Liver (tissue), 9 donors: Measurements from ENCODE around the gene PIPOX. TPM values are rescaled to one million over a fixed set of nuclear protein-coding genes. Genes with fewer than 3 reads are reported as not detected.

Experiments used
- DNase-seq: peaks from one replicate; pipeline ENCODE4 v3.0.0-alpha.2; 2017; ENCODE audit warnings: low spot score
- H3K27ac ChIP-seq, 2 donors: one replicate each; pipeline ENCODE4 v1.7.0; 2013; ENCODE audit warnings: inconsistent platforms in 2 of 2, low read length in 2 of 2, control low read depth in 1 of 2, low read depth in 1 of 2, mild to moderate bottlenecking in 1 of 2
- H3K27me3 ChIP-seq, 4 donors: one replicate each; pipeline versions ENCODE4 v1.6.1 to v1.7.0; 2013; ENCODE audit warnings: low read length in 3 of 4, inconsistent platforms in 1 of 4, mild to moderate bottlenecking in 1 of 4, moderate library complexity in 1 of 4; ENCODE audit not compliant: control insufficient read depth in 4 of 4, insufficient read depth in 4 of 4
- H3K36me3 ChIP-seq, 4 donors: one replicate each; pipeline versions ENCODE4 v1.6.1 to v1.7.0; 2013; ENCODE audit warnings: low read length in 3 of 4, mild to moderate bottlenecking in 3 of 4, low read depth in 1 of 4, moderate library complexity in 1 of 4; ENCODE audit not compliant: control insufficient read depth in 4 of 4, insufficient read depth in 3 of 4
- H3K4me1 ChIP-seq, 4 donors: one replicate each; pipeline versions ENCODE4 v1.6.1 to v1.7.0; 2013; ENCODE audit warnings: low read length in 3 of 4, mild to moderate bottlenecking in 3 of 4, moderate library complexity in 1 of 4; ENCODE audit not compliant: control insufficient read depth in 4 of 4, insufficient read depth in 4 of 4
- H3K4me3 ChIP-seq, 3 donors: one replicate each; pipeline versions ENCODE4 v1.6.1 to v1.7.0; 2013; ENCODE audit warnings: low read length in 3 of 3, control low read depth in 1 of 3, low read depth in 1 of 3, mild to moderate bottlenecking in 1 of 3
- H3K9ac ChIP-seq, 2 donors: one replicate each; pipeline ENCODE4 v1.7.0; 2013; ENCODE audit warnings: low read length in 2 of 2, mild to moderate bottlenecking in 2 of 2, moderate library complexity in 2 of 2, control low read depth in 1 of 2, low read depth in 1 of 2
- H3K9me3 ChIP-seq, 4 donors: one replicate each; pipeline versions ENCODE4 v1.6.1 to v1.7.0; 2013; ENCODE audit warnings: low read length in 3 of 4; ENCODE audit not compliant: control insufficient read depth in 4 of 4
- ATF3 ChIP-seq: IDR thresholded peaks from 2 replicates; pipeline ENCODE4 v1.6.1; 2016; ENCODE audit warnings: antibody characterized with exemption
- CTCF ChIP-seq: fragments of 150-350 bp; IDR thresholded peaks from 2 replicates; pipeline ENCODE4 v1.5.1; 2017; ENCODE audit warnings: improper control_type of control experiment, low read depth, low read length; ENCODE audit not compliant: missing input control
- EGR1 ChIP-seq, 2 donors: IDR thresholded peaks; 2 replicates each; pipeline ENCODE4 v1.6.1; 2016 to 2018; ENCODE audit warnings: antibody characterized with exemption in 2 of 2, low read depth in 2 of 2
- FOXA1 ChIP-seq: IDR thresholded peaks from 2 replicates; pipeline ENCODE4 v1.6.1; 2016; ENCODE audit warnings: antibody characterized with exemption
- HNF4A ChIP-seq, 2 donors: conservative IDR thresholded peaks; 2 replicates each; pipeline ENCODE4 v1.6.1; 2016; ENCODE audit warnings: antibody characterized with exemption in 2 of 2, mild to moderate bottlenecking in 2 of 2
- HNF4G ChIP-seq: IDR thresholded peaks from 2 replicates; pipeline ENCODE4 v1.6.1; 2016; ENCODE audit warnings: antibody characterized with exemption
- JUND ChIP-seq, 2 donors: IDR thresholded peaks; 2 replicates each; pipeline ENCODE4 v1.6.1; 2016; ENCODE audit warnings: antibody characterized with exemption in 2 of 2
- MAX ChIP-seq: IDR thresholded peaks from 2 replicates; pipeline ENCODE4 v1.6.1; 2016; ENCODE audit warnings: antibody characterized with exemption
- NR2F2 ChIP-seq: IDR thresholded peaks from 2 replicates; pipeline ENCODE4 v1.6.1; 2016; ENCODE audit warnings: antibody characterized with exemption
- RAD21 ChIP-seq, 2 donors: IDR thresholded peaks; 2 replicates each; pipeline ENCODE4 v1.6.1; 2016; ENCODE audit warnings: antibody characterized with exemption in 2 of 2, mild to moderate bottlenecking in 2 of 2
- REST ChIP-seq: IDR thresholded peaks from 2 replicates; pipeline ENCODE4 v1.6.1; 2016; ENCODE audit warnings: antibody characterized with exemption, mild to moderate bottlenecking
- RXRA ChIP-seq, 2 donors: IDR thresholded peaks; 2 replicates each; pipeline ENCODE4 v1.6.1; 2017 to 2018; ENCODE audit warnings: antibody characterized with exemption in 2 of 2, mild to moderate bottlenecking in 1 of 2
- SP1 ChIP-seq: IDR thresholded peaks from 2 replicates; pipeline ENCODE4 v1.6.1; 2018; ENCODE audit warnings: antibody characterized with exemption, mild to moderate bottlenecking
- TAF1 ChIP-seq: conservative IDR thresholded peaks from 2 replicates; pipeline ENCODE4 v1.6.1; 2016; ENCODE audit warnings: antibody characterized with exemption, mild to moderate bottlenecking
- YY1 ChIP-seq: IDR thresholded peaks from 2 replicates; pipeline ENCODE4 v1.6.1; 2016; ENCODE audit warnings: antibody characterized with exemption, mild to moderate bottlenecking
- WGBS: extraction: QIAGEN DNeasy Blood & Tissue Kit; methylation state at CpG from one replicate; pipeline ENCODE4 v1.1.7; 2013; 5-methylcytosine and 5-hydroxymethylcytosine counted together
- polyA plus RNA-seq, 2 donors: library from polyadenylated mRNA; stranded (reverse) in 1 of 2; unstranded in 1 of 2; fragments of 200-250 nt in 1 of 2; fragments of >200 nt in 1 of 2; fragmentation: Nextera tagmentation in 1 of 2; extraction: Ambion mirVana in 1 of 2; gene quantifications; one replicate each; pipeline versions ENCODE4 v1.2.1 to v1.2.3, GENCODE V29; 2013 to 2015
- total RNA-seq, 2 donors: library from RNA; depleted of rRNA; stranded (reverse); fragments of >200 nt; gene quantifications; one replicate each; pipeline ENCODE4 v1.2.3, GENCODE V29; 2014
- donor health status: healthy.
- donor health status: healthy.
- donor health status: healthy.
- donor health status: healthy.
- donor health status: healthy.

The PIPOX gene
- total and polyA plus RNA-seq, 4 donors: 19.3 to 227 (median 158) TPM

- no peak for TF ChIP-seq FOXA1
- no peak for TF ChIP-seq TAF1
- no peak for TF ChIP-seq MAX
- no peak for TF ChIP-seq HNF4A (conservative IDR thresholded peaks at IDR 0.05)
- no peak for TF ChIP-seq EGR1 (IDR thresholded peaks at IDR 0.05; ENCODE audit: low read depth in 2 of 2)
- no peak for TF ChIP-seq SP1
- no peak for TF ChIP-seq NR2F2
- TF ChIP-seq ATF3: no peak
- TF ChIP-seq YY1: no peak
- no peak for TF ChIP-seq RAD21 (IDR thresholded peaks at IDR 0.05)
- TF ChIP-seq RXRA (IDR thresholded peaks at IDR 0.05): no peak
- TF ChIP-seq HNF4G: no peak
Measured at GRCh38 chr17:29090750-29091605, 48.0 kb downstream of the PIPOX start (continued).

GRCh38 chr17:29091606-29092289 lies 48.8 kb downstream of the PIPOX start:
- Histone ChIP-seq H3K27me3 (no peaks in the 10 kb centered on the region), H3K4me3 (no peak overlapping the region), H3K27ac (no peak overlapping the region), H3K4me1 (no peaks in the 10 kb centered on the region), H3K36me3 (peaks cover 29 to 93% (median 83%) of the 10 kb centered on the region in 4 donors), H3K9me3 (no peaks in the 10 kb centered on the region), H3K9ac (no peak overlapping the region)
- DNase-seq: no peak
- 90% methylated on average over 13 of the region's 13 CpGs for WGBS
- TF ChIP-seq TAF1: no peak
- no peak for TF ChIP-seq REST
- TF ChIP-seq ATF3: no peak
- TF ChIP-seq CTCF: no peak
- no peak for TF ChIP-seq SP1
- TF ChIP-seq RAD21 (IDR thresholded peaks at IDR 0.05): no peak
- no peak for TF ChIP-seq HNF4G
- no peak for TF ChIP-seq RXRA (IDR thresholded peaks at IDR 0.05)
- TF ChIP-seq MAX: no peak
- no peak for TF ChIP-seq JUND (IDR thresholded peaks at IDR 0.05)
